Measurements from ENCODE around the gene RASSF4. TPM values are rescaled to one million over a fixed set of nuclear protein-coding genes. Genes with fewer than 3 reads are reported as not detected.

RASSF4 gene
- total RNA-seq, 1 experiment from 2014 or later = 2.8 TPM

DNA sequence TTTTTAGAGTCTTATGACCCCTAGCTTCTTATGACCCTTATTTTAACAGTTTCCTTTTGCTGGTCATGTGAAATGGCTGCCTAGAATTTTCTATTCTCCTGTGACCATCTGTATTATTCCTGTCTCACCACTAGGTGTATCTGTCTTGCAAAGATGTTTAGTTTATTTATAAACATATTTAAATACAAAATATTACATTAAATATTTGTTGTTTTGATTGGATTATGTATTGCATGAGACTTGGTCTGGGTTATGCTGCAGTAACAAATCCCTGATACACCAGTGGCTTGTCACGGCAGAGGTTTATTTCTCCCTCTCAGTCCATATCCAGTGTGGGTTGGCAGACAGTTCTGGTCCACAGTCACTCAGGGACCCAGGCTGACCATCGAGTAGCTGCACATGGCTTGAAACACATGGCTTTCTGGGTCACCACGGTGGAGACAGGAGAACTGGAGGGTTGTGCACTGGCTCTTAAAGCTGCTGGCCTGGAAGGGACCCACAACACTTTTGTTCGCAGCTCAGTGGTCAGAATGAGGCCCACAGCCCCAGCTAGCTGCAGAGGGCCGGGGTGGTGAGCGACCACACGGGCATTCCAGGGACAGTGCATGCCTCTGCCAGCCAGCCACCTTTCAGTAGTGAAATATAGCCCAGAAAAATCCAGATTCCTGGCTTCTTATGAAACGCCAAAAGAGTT, 7.4 kb downstream of the RASSF4 start:
- intact Hi-C loops (cut with micrococcal nuclease) = no loop called here
- no peaks in the 10 kb centered on the region for H4K20me1 ChIP-seq (ENCODE audit: insufficient read depth)
- ChIA-PET CTCF (no interaction called here), RAD21 (ENCODE audit: low non-redundant PET in 1 of 2, low total read pairs in 2 of 2, uncharacterized antibody in 2 of 2, unreplicated experiment in 2 of 2) (no interaction called here), POLR2A (interaction anchor here (3.5 kb wide), 1 partner anchor 12 kb away, joined by 15 read pairs; the partner anchor contains the start of gene DEPP1)
- no peak overlapping the region for H3K9ac ChIP-seq (ENCODE audit: low read length)
- no peak overlapping the region for H2AFZ ChIP-seq (ENCODE audit: low read depth, low read length, poor library complexity, severe bottlenecking)
- H3K36me3 ChIP-seq (ENCODE audit: control insufficient read depth in 1 of 2, insufficient read depth in 2 of 2, low read length in 2 of 2) = no peaks in the 10 kb centered on the region
- no peaks in the 10 kb centered on the region for H3K9me2 ChIP-seq (ENCODE audit: insufficient read depth)
- no peaks in the 10 kb centered on the region for H3K9me3 ChIP-seq (ENCODE audit: control insufficient read depth in 1 of 2, insufficient read depth in 1 of 2, low read depth in 1 of 2, low read length in 2 of 2)
- no peak overlapping the region for H3K4me2 ChIP-seq (ENCODE audit: low read length)
- no peak for ATAC-seq
- no peaks in the 10 kb centered on the region for H3K27me3 ChIP-seq (ENCODE audit: insufficient read depth, low read length)
- no peak for DNase-seq (ENCODE audit: low read depth, low spot score)
- no peak overlapping the region for H3K4me3 ChIP-seq (replicated peaks in 1 of 2; ENCODE audit: low read depth in 1 of 2, low read length in 2 of 2)
- BruUV-seq (replicated peaks) = no TSS peak
- no peak overlapping the region for H3K27ac ChIP-seq (ENCODE audit: low read depth, low read length)
- no peak for TF ChIP-seq CBX3 (IDR thresholded peaks at IDR 0.05; ENCODE audit: low read depth)
- TF ChIP-seq, protein P1, sequence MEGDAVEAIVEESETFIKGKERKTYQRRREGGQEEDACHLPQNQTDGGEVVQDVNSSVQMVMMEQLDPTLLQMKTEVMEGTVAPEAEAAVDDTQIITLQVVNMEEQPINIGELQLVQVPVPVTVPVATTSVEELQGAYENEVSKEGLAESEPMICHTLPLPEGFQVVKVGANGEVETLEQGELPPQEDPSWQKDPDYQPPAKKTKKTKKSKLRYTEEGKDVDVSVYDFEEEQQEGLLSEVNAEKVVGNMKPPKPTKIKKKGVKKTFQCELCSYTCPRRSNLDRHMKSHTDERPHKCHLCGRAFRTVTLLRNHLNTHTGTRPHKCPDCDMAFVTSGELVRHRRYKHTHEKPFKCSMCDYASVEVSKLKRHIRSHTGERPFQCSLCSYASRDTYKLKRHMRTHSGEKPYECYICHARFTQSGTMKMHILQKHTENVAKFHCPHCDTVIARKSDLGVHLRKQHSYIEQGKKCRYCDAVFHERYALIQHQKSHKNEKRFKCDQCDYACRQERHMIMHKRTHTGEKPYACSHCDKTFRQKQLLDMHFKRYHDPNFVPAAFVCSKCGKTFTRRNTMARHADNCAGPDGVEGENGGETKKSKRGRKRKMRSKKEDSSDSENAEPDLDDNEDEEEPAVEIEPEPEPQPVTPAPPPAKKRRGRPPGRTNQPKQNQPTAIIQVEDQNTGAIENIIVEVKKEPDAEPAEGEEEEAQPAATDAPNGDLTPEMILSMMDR (IDR thresholded peaks at IDR 0.05 in 2 of 3, conservative IDR thresholded peaks at IDR 0.05 in 1 of 3; ENCODE audit: borderline replicate concordance in 1 of 3, insufficient read depth in 1 of 3, low read depth in 2 of 3, low read length in 2 of 3) = peak in 1 of 3 experiments; percentile 27; a peak in 2 of 6 replicates
- TF ChIP-seq CEBPB (IDR thresholded peaks at IDR 0.05; ENCODE audit: low read depth) = no peak
- H3K79me2 ChIP-seq (ENCODE audit: insufficient read depth, low read length) = no peaks in the 10 kb centered on the region
- H3K4me1 ChIP-seq (ENCODE audit: control insufficient read depth in 1 of 2, insufficient read depth in 2 of 2, low read length in 2 of 2) = peaks cover 0 to 9% of the 10 kb centered on the region in 2 experiments; a peak in 1 of 4 replicates

DNA sequence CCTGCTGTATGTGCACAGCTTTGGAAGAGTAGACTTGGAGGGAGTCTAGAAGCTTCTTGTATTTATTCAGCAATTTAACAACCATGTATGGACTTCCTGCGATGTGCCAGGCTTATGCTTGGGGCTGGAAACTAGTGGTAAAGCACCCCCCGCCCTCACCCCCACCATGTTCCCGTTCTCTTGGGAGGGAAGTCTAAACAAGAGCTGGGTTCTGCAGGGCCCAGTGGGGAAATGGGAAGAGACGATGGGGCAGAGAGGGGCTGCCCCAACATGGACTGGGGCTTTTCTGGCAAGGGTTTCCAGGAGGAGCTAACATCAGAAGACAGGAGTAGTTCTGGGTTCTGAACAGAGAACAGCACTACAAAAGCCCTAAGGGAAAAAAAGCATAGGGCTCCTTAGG, 8.0 kb downstream of the RASSF4 start:
- no peak overlapping the region for H3K27ac ChIP-seq (ENCODE audit: low read depth, low read length)
- no peak overlapping the region for H3K9ac ChIP-seq (ENCODE audit: low read length)
- H3K9me3 ChIP-seq (ENCODE audit: control insufficient read depth in 1 of 2, insufficient read depth in 1 of 2, low read depth in 1 of 2, low read length in 2 of 2) = no peaks in the 10 kb centered on the region
- no peak overlapping the region for H2AFZ ChIP-seq (ENCODE audit: low read depth, low read length, poor library complexity, severe bottlenecking)
- H3K36me3 ChIP-seq (ENCODE audit: control insufficient read depth in 1 of 2, insufficient read depth in 2 of 2, low read length in 2 of 2) = no peaks in the 10 kb centered on the region
- ChIA-PET RAD21 (ENCODE audit: low non-redundant PET in 1 of 2, low total read pairs in 2 of 2, uncharacterized antibody in 2 of 2, unreplicated experiment in 2 of 2) (no interaction called here), CTCF (no interaction called here), POLR2A (interaction anchor here (3.5 kb wide), 1 partner anchor 11 kb away, joined by 15 read pairs; the partner anchor contains the start of gene DEPP1)
- H3K4me2 ChIP-seq (ENCODE audit: low read length) = no peak overlapping the region
- H3K79me2 ChIP-seq (ENCODE audit: insufficient read depth, low read length) = no peaks in the 10 kb centered on the region
- no TSS peak for BruUV-seq (replicated peaks)
- no peaks in the 10 kb centered on the region for H4K20me1 ChIP-seq (ENCODE audit: insufficient read depth)
- no peaks in the 10 kb centered on the region for H3K9me2 ChIP-seq (ENCODE audit: insufficient read depth)
- no peak overlapping the region for H3K4me3 ChIP-seq (replicated peaks in 1 of 2; ENCODE audit: low read depth in 1 of 2, low read length in 2 of 2)
- peaks cover 0 to 9% of the 10 kb centered on the region in 2 experiments; a peak in 1 of 4 replicates for H3K4me1 ChIP-seq (ENCODE audit: control insufficient read depth in 1 of 2, insufficient read depth in 2 of 2, low read length in 2 of 2)
- no peak for DNase-seq (ENCODE audit: low read depth, low spot score)
- no peak for ATAC-seq
- TF ChIP-seq TCF7L2 (IDR thresholded peaks at IDR 0.05; ENCODE audit: borderline replicate concordance, extremely low read depth, insufficient read depth, insufficient read length) = no peak
- TF ChIP-seq CEBPB (IDR thresholded peaks at IDR 0.05; ENCODE audit: low read depth) = no peak
- no peak for TF ChIP-seq EGR1 (IDR thresholded peaks at IDR 0.05; ENCODE audit: low read depth)
- TF ChIP-seq POLR2A (IDR thresholded peaks at IDR 0.05; ENCODE audit: borderline replicate concordance, extremely low read depth, insufficient read depth, insufficient read length) = no peak
- no peak for TF ChIP-seq POLR2AphosphoS5 (IDR thresholded peaks at IDR 0.05; ENCODE audit: low read depth, low read length)
- intact Hi-C loops (cut with micrococcal nuclease) = no loop called here
- no peaks in the 10 kb centered on the region for H3K27me3 ChIP-seq (ENCODE audit: insufficient read depth, low read length)
